Neuronal stem cell (in vitro differentiated cells): ENCODE measurements around the gene CTXND1.

Source experiments
- DNase-seq: peaks from one replicate; pipeline ENCODE4 v3.0.0-alpha.2; 2013; ENCODE audit warnings: low spot score
- H2AFZ ChIP-seq: one replicate; pipeline ENCODE4 v1.6.1; 2013; ENCODE audit warnings: mild to moderate bottlenecking, low read length, inconsistent platforms
- H2AK5ac ChIP-seq: 2 replicates; pipeline ENCODE4 v1.6.1; 2013; ENCODE audit warnings: low read depth, mild to moderate bottlenecking, inconsistent platforms, low read length, moderate library complexity, mixed read lengths
- H2BK120ac ChIP-seq: 2 replicates; pipeline ENCODE4 v1.6.1; 2013; ENCODE audit warnings: low read depth, mild to moderate bottlenecking, inconsistent platforms, low read length, moderate library complexity, mixed read lengths
- H2BK12ac ChIP-seq: one replicate; pipeline ENCODE4 v1.6.1; 2013; ENCODE audit warnings: low read length, inconsistent platforms
- H2BK15ac ChIP-seq: 2 replicates; pipeline ENCODE4 v1.6.1; 2013; ENCODE audit warnings: mild to moderate bottlenecking, low read length, inconsistent platforms, mixed read lengths
- H2BK5ac ChIP-seq: one replicate; pipeline ENCODE4 v1.6.1; 2013; ENCODE audit warnings: inconsistent platforms, mild to moderate bottlenecking, low read length, moderate library complexity
- H3K14ac ChIP-seq: one replicate; pipeline ENCODE4 v1.6.1; 2013; ENCODE audit warnings: low read length, inconsistent platforms
- H3K18ac ChIP-seq: 2 replicates; pipeline ENCODE4 v1.6.1; 2013; ENCODE audit warnings: low read length, inconsistent platforms
- H3K23ac ChIP-seq: 2 replicates; pipeline ENCODE4 v1.6.1; 2013; ENCODE audit warnings: low read depth, mild to moderate bottlenecking, mixed read lengths, low read length, inconsistent platforms; ENCODE audit not compliant: poor library complexity
- H3K27ac ChIP-seq: replicated peaks from 3 replicates; pipeline ENCODE4 v1.5.1; 2013; ENCODE audit warnings: low read length, inconsistent platforms
- H3K27me3 ChIP-seq, 3 experiments: 2 replicates each; pipeline ENCODE4 v1.6.1; 2013; ENCODE audit warnings: low read length in 3 of 3, mild to moderate bottlenecking in 2 of 3, inconsistent platforms in 1 of 3, low read depth in 1 of 3, mixed read lengths in 1 of 3, moderate library complexity in 1 of 3; ENCODE audit not compliant: control insufficient read depth in 3 of 3, insufficient read depth in 3 of 3
- H3K36me3 ChIP-seq, 2 donors: replicated peaks in 1 of 2; 2 replicates each; pipeline ENCODE4 v1.6.1; 2013; ENCODE audit warnings: low read length in 2 of 2; ENCODE audit not compliant: control insufficient read depth in 2 of 2, insufficient read depth in 2 of 2
- H3K4ac ChIP-seq: 2 replicates; pipeline ENCODE4 v1.6.1; 2013; ENCODE audit warnings: inconsistent platforms, mild to moderate bottlenecking, low read length, moderate library complexity
- H3K4me1 ChIP-seq, 2 donors: 1 replicate in 1 of 2; 2 replicates in 1 of 2; pipeline ENCODE4 v1.6.1; 2013; ENCODE audit warnings: low read length in 2 of 2, low read depth in 1 of 2; ENCODE audit not compliant: control insufficient read depth in 2 of 2, insufficient read depth in 1 of 2
- H3K4me2 ChIP-seq: one replicate; pipeline ENCODE4 v1.6.1; 2013; ENCODE audit warnings: mild to moderate bottlenecking, low read length, inconsistent platforms; ENCODE audit not compliant: insufficient read depth, poor library complexity, severe bottlenecking
- H3K4me3 ChIP-seq, 2 donors: 2 replicates each; pipeline ENCODE4 v1.5.1; 2013; ENCODE audit warnings: low read length in 2 of 2, mild to moderate bottlenecking in 2 of 2, inconsistent platforms in 1 of 2, moderate library complexity in 1 of 2
- H3K79me1 ChIP-seq: one replicate; pipeline ENCODE4 v1.6.1; 2013; ENCODE audit warnings: low read depth, mild to moderate bottlenecking, inconsistent platforms, low read length, moderate library complexity
- H3K9ac ChIP-seq: one replicate; pipeline ENCODE4 v1.6.1; 2013; ENCODE audit warnings: mild to moderate bottlenecking, low read depth, low read length, inconsistent platforms; ENCODE audit not compliant: poor library complexity
- H3K9me3 ChIP-seq, 2 donors: replicated peaks in 1 of 2; 2 replicates each; pipeline versions ENCODE3 to v1.6.1; 2013; ENCODE audit warnings: low read length in 2 of 2, mild to moderate bottlenecking in 2 of 2, inconsistent platforms in 1 of 2, low read depth in 1 of 2, mixed read lengths in 1 of 2, moderate library complexity in 1 of 2; ENCODE audit not compliant: control insufficient read depth in 2 of 2, insufficient read depth in 1 of 2
- H4K8ac ChIP-seq: one replicate; pipeline ENCODE4 v1.6.1; 2013; ENCODE audit warnings: low read depth, mild to moderate bottlenecking, inconsistent platforms, low read length, moderate library complexity
- H4K91ac ChIP-seq: one replicate; pipeline ENCODE4 v1.6.1; 2013; ENCODE audit warnings: low read length, low read depth, mild to moderate bottlenecking, inconsistent platforms; ENCODE audit not compliant: poor library complexity
- WGBS, 2 donors: extraction: QIAGEN DNeasy Blood & Tissue Kit; methylation state at CpG; one replicate each; pipeline ENCODE4 v1.1.7; 2013; ENCODE audit warnings: missing lambda C conversion rate in 2 of 2, mixed read lengths in 1 of 2; ENCODE audit not compliant: insufficient read length in 2 of 2, insufficient replicate concordance in 1 of 2; ENCODE audit errors: extremely low coverage in 2 of 2; 5-methylcytosine and 5-hydroxymethylcytosine counted together

The CTXND1 gene

DNA sequence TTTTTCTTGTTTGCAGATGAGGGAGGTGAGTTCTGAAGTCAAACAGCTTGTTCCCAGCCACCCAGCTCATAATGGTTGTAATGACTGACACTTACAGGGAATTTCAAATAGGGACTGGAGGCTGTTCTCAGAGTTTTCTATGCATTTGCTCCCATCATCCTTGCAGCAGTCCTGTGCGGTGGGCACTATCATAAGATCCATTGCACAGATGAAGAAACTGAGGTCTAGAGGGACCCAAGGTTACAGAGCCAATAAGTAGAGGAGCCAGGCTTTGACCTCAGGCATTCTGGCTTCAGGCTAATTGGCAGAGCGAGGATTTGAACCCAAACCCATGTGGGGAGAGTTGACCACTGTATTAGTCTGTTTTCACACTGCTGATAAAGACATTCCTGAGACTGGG lies 66.9 kb downstream of the CTXND1 start:
- DNase-seq = no peak
- no peak overlapping the region for H3K4me3 ChIP-seq
- no peak overlapping the region for H4K8ac ChIP-seq
- H3K9ac ChIP-seq = no peak overlapping the region
- H2AK5ac ChIP-seq = no peak overlapping the region
- no CpG with 5 or more reads among the region's 2 CpGs for WGBS, 2 donors
- no peak overlapping the region for H4K91ac ChIP-seq
- no peak overlapping the region for H2AFZ ChIP-seq
- peaks cover 5 to 9% of the 10 kb centered on the region in 2 donors for H3K4me1 ChIP-seq
- no peak overlapping the region for H3K27ac ChIP-seq
- H3K18ac ChIP-seq = no peak overlapping the region
- no peak overlapping the region for H2BK15ac ChIP-seq
- H3K23ac ChIP-seq = no peak overlapping the region
- H3K79me1 ChIP-seq = no peaks in the 10 kb centered on the region
- H3K27me3 ChIP-seq = no peaks in the 10 kb centered on the region
- H3K9me3 ChIP-seq = peaks cover 3 to 4% of the 10 kb centered on the region in 2 donors
- peaks cover 3 to 25% of the 10 kb centered on the region in 2 donors for H3K36me3 ChIP-seq
- no peak overlapping the region for H2BK120ac ChIP-seq
- no peak overlapping the region for H2BK12ac ChIP-seq
- H3K4me2 ChIP-seq = no peak overlapping the region
- no peak overlapping the region for H3K14ac ChIP-seq
- H2BK5ac ChIP-seq = no peak overlapping the region
- no peak overlapping the region for H3K4ac ChIP-seq

DNA sequence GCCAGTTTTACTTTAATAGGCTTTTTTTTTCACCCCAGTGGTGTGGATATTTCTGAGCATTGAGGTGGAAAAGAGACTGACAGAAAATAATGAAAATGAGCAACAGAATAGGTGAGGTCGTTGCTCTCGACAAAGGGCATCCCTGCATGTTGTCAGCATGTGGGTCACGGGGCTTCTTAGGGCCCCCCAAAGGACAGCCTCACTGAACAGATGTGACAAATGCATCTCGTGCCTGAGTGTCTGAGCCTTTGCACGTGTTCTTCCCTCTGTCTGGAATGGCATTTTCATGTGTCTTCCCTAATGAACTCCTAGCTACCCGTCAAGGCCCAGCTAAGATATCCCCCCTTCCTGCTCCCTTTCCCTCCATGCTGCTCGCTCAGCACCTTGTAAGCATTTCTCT lies 67.5 kb downstream of the CTXND1 start:
- Histone ChIP-seq H3K23ac (no peak overlapping the region), H3K9ac (no peak overlapping the region), H4K8ac (no peak overlapping the region), H2BK12ac (no peak overlapping the region), H3K27ac (no peak overlapping the region), H4K91ac (no peak overlapping the region), H3K27me3 (no peaks in the 10 kb centered on the region), H3K4me2 (no peak overlapping the region), H2BK15ac (no peak overlapping the region), H3K9me3 (peaks cover 3 to 4% of the 10 kb centered on the region in 2 donors), H3K14ac (no peak overlapping the region), H3K4me1 (peaks cover 5 to 9% of the 10 kb centered on the region in 2 donors), H3K4me3 (no peak overlapping the region), H2AK5ac (no peak overlapping the region), H3K18ac (peak overlapping the region; percentile 39), H3K4ac (no peak overlapping the region), H2BK5ac (no peak overlapping the region), H3K36me3 (peaks cover 5 to 25% of the 10 kb centered on the region in 2 donors), H2BK120ac (no peak overlapping the region), H3K79me1 (no peaks in the 10 kb centered on the region), H2AFZ (no peak overlapping the region)
- no peak for DNase-seq
- no CpG with 5 or more reads among the region's 7 CpGs for WGBS, 2 donors

DNA sequence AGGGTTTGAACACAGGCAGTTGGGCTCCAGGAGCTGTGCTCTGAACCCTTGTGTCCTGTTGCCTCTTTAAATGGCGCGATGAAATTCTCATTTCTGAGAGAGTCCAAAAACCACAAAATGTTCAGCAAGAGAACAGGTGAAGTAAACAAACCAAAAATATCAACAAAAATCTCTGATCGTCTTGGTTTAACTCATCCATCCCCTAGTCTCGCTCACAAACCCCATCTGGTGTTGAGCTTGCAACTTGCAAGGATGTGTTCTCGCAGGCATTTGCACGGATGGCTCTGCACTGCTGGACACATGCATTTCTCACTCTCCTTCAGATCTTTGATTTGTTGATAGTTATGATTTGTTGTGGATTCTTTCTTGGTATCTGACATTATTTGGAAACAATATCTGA lies 68.1 kb downstream of the CTXND1 start:
- Histone ChIP-seq H3K18ac (no peak overlapping the region), H3K4me3 (no peak overlapping the region), H3K14ac (no peak overlapping the region), H3K36me3 (peaks cover 5 to 25% of the 10 kb centered on the region in 2 donors), H3K4ac (no peak overlapping the region), H3K4me1 (peaks cover 5 to 9% of the 10 kb centered on the region in 2 donors), H2BK15ac (no peak overlapping the region), H3K9ac (no peak overlapping the region), H2AK5ac (no peak overlapping the region), H3K27me3 (no peaks in the 10 kb centered on the region), H2AFZ (no peak overlapping the region), H2BK5ac (no peak overlapping the region), H2BK120ac (no peak overlapping the region), H3K9me3 (peaks cover 3 to 4% of the 10 kb centered on the region in 2 donors), H3K23ac (no peak overlapping the region), H3K4me2 (no peak overlapping the region), H3K27ac (no peak overlapping the region), H4K91ac (no peak overlapping the region), H2BK12ac (no peak overlapping the region), H3K79me1 (no peaks in the 10 kb centered on the region), H4K8ac (no peak overlapping the region)
- no CpG with 5 or more reads among the region's 6 CpGs for WGBS, 2 donors
- no peak for DNase-seq

DNA sequence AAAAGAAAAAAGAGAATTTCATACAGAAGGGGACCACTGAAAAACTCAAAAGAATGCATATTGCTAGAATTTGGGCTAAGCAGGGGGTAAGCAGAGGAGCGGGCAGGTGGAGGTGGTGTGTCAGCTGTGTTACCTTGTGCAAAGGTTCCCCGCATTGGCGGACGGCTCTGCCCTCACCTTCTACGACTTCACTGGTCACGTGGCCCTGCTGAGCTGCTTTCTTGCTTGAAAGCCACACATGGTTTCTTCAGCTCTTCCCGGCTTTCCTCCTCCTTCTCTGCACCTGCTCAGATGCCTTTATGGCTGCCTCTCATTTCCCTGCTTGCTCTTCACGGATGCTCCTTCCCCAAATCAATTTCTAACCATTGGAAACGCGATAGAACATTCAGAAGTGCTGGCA lies 68.7 kb downstream of the CTXND1 start:
- no peak overlapping the region for H2BK120ac ChIP-seq
- no peak overlapping the region for H4K8ac ChIP-seq
- no peaks in the 10 kb centered on the region for H3K79me1 ChIP-seq
- no peak overlapping the region for H2AK5ac ChIP-seq
- H2BK5ac ChIP-seq = no peak overlapping the region
- no peaks in the 10 kb centered on the region for H3K27me3 ChIP-seq
- H2BK12ac ChIP-seq = no peak overlapping the region
- no peak overlapping the region for H3K23ac ChIP-seq
- H3K36me3 ChIP-seq = peaks cover 5 to 25% of the 10 kb centered on the region in 2 donors
- H3K9me3 ChIP-seq = peaks cover 3 to 4% of the 10 kb centered on the region in 2 donors
- no peak overlapping the region for H3K14ac ChIP-seq
- DNase-seq = no peak
- H3K4me3 ChIP-seq = no peak overlapping the region
- no CpG with 5 or more reads among the region's 10 CpGs for WGBS, 2 donors
- no peak overlapping the region for H3K27ac ChIP-seq
- no peak overlapping the region for H2AFZ ChIP-seq
- H3K4me1 ChIP-seq = peaks cover 3 to 5% of the 10 kb centered on the region in 2 donors
- no peak overlapping the region for H3K4me2 ChIP-seq
- H3K9ac ChIP-seq = no peak overlapping the region
- H4K91ac ChIP-seq = no peak overlapping the region
- H3K4ac ChIP-seq = no peak overlapping the region
- H3K18ac ChIP-seq = no peak overlapping the region
- H2BK15ac ChIP-seq = no peak overlapping the region
